Activated CD8-positive, alpha-beta T cell treated with anti-CD3 and anti-CD28 coated beads for 36 hours (primary cell): Measurements from ENCODE around the gene TBL1X. TPM values are rescaled to one million over a fixed set of nuclear protein-coding genes. Genes with fewer than 3 reads are reported as not detected.

Experiments
- ATAC-seq: fragments of 200-7000 bp; cut with Tn5 transposase; one replicate; pipeline ENCODE4 v1.10.0; 2021; ENCODE audit warnings: mild to moderate bottlenecking, moderate library complexity
- CTCF ChIA-PET: fragments of 350-600 bp; sonication (Branson Sonifier 250); formaldehyde crosslinking; loops from one replicate; lab custom pipeline; 2021; ENCODE audit warnings: antibody characterized with exemption; lab: Charles Lee
- POLR2A ChIA-PET: fragments of 350-600 bp; sonication (Branson Sonifier 250); formaldehyde crosslinking; loops from one replicate; lab custom pipeline; 2021; ENCODE audit warnings: antibody characterized with exemption; lab: Charles Lee
- DNase-seq: peaks from one replicate; pipeline ENCODE4 v3.0.0-alpha.2; 2020
- H3K27ac Mint-ChIP-seq: one replicate; pipeline ENCODE4 v1.8.0; 2021; ENCODE audit warnings: mild to moderate bottlenecking, mixed read lengths
- H3K27me3 Mint-ChIP-seq: one replicate; pipeline ENCODE4 v1.8.0; 2021; ENCODE audit warnings: mixed read lengths
- H3K36me3 Mint-ChIP-seq: one replicate; pipeline ENCODE4 v1.8.0; 2021; ENCODE audit warnings: low read depth, mixed read lengths
- H3K4me1 Mint-ChIP-seq: one replicate; pipeline ENCODE4 v1.8.0; 2021; ENCODE audit warnings: low read depth, mixed read lengths
- H3K4me3 Mint-ChIP-seq: one replicate; pipeline ENCODE4 v1.8.0; 2021; ENCODE audit warnings: mild to moderate bottlenecking, moderate library complexity, mixed read lengths
- H3K9me3 Mint-ChIP-seq: one replicate; pipeline ENCODE4 v1.8.0; 2021; ENCODE audit warnings: mixed read lengths
- intact Hi-C: fragments of 100-400 bp; cut with micrococcal nuclease; formaldehyde crosslinking; loops from one replicate; pipeline ENCODE4 v1.10.0; 2022
- total RNA-seq, 2 experiments: library from RNA; stranded (reverse); gene quantifications; one replicate each; pipeline ENCODE4 v1.2.3, GENCODE V29; 2021
- TF ChIP-seq, protein P1 (sequence below): fragments of 200-600 bp; IDR thresholded peaks from one replicate; pipeline ENCODE4 v1.8.0; 2022; ENCODE audit warnings: antibody characterized with exemption, mild to moderate bottlenecking

TBL1X gene
- total RNA-seq, 2 experiments from 2014 or later = 28.9 to 32.0 TPM

DNA sequence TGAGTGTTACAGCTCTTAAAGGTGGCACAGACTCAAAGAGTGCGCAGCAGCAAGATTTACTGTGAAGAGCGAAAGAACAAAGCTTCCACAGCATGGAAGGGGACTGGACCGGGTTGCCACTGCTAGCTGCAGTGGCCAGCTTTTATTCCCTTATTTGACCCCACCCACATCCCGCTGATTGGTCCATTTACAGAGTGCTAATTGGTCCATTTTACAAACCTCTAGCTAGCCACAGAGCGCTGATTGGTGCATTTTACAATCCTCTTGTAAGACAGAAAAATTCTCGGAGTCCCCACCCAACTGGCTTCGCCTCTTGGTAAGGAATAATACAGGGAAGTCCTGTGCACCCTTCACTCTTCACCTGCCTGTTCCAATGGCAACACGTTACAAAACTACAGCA lies 319.5 kb downstream of the TBL1X start:
- ATAC-seq = no peak
- no peaks in the 10 kb centered on the region for H3K4me1 Mint-ChIP-seq
- intact Hi-C loops = no loop called here
- no peak overlapping the region for H3K4me3 Mint-ChIP-seq
- peaks cover 27% of the 10 kb centered on the region for H3K27me3 Mint-ChIP-seq
- H3K36me3 Mint-ChIP-seq = no peaks in the 10 kb centered on the region
- TF ChIP-seq, protein P1, sequence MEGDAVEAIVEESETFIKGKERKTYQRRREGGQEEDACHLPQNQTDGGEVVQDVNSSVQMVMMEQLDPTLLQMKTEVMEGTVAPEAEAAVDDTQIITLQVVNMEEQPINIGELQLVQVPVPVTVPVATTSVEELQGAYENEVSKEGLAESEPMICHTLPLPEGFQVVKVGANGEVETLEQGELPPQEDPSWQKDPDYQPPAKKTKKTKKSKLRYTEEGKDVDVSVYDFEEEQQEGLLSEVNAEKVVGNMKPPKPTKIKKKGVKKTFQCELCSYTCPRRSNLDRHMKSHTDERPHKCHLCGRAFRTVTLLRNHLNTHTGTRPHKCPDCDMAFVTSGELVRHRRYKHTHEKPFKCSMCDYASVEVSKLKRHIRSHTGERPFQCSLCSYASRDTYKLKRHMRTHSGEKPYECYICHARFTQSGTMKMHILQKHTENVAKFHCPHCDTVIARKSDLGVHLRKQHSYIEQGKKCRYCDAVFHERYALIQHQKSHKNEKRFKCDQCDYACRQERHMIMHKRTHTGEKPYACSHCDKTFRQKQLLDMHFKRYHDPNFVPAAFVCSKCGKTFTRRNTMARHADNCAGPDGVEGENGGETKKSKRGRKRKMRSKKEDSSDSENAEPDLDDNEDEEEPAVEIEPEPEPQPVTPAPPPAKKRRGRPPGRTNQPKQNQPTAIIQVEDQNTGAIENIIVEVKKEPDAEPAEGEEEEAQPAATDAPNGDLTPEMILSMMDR = no peak
- ChIA-PET POLR2A (no interaction called here), CTCF (no interaction called here)
- H3K9me3 Mint-ChIP-seq = no peaks in the 10 kb centered on the region
- H3K27ac Mint-ChIP-seq = no peak overlapping the region
- no peak for DNase-seq

DNA sequence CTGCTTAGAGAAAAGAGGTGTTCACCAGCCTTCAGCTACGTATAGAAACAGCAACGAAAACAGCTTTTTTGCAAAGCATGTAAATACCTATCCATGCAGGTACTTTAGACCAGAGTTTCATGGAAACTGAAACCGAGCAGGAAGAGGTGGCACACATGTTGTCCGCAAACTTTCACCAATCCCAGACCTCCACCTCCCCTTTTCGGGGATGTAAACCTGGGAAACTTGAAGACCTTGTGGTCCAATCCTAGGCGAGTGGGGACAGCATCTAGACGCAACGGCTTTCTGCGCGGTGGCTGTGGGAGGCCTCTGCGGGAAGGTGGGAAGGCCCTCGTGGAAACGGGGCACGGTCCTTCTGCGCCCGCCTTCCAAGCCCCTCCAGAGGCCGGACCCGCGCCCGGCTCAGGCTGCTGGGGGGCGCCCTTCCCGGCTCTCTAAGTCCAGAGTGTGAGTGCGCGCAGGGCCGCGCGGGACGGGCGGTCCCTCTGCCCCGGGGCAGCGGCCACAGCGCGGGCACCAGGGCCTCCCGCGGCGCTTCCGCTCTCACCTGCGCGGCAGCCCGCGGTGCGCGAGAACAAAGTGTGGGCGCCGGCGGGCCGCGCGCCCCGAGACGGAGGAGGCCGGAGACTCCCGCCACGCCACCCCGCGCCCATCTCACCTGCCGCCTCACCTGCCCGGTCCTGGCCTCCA lies 320.5 kb downstream of the TBL1X start:
- CTCF ChIA-PET = no interaction called here
- H3K4me3 Mint-ChIP-seq = no peak overlapping the region
- DNase-seq (no peak), ATAC-seq (no peak)
- H3K9me3 Mint-ChIP-seq = no peaks in the 10 kb centered on the region
- H3K27me3 Mint-ChIP-seq = peaks cover 29% of the 10 kb centered on the region
- no peak overlapping the region for H3K27ac Mint-ChIP-seq
- POLR2A ChIA-PET = no interaction called here
- intact Hi-C loops = no loop called here
- TF ChIP-seq, protein P1 = no peak
- no peaks in the 10 kb centered on the region for H3K36me3 Mint-ChIP-seq
- H3K4me1 Mint-ChIP-seq = no peaks in the 10 kb centered on the region

DNA sequence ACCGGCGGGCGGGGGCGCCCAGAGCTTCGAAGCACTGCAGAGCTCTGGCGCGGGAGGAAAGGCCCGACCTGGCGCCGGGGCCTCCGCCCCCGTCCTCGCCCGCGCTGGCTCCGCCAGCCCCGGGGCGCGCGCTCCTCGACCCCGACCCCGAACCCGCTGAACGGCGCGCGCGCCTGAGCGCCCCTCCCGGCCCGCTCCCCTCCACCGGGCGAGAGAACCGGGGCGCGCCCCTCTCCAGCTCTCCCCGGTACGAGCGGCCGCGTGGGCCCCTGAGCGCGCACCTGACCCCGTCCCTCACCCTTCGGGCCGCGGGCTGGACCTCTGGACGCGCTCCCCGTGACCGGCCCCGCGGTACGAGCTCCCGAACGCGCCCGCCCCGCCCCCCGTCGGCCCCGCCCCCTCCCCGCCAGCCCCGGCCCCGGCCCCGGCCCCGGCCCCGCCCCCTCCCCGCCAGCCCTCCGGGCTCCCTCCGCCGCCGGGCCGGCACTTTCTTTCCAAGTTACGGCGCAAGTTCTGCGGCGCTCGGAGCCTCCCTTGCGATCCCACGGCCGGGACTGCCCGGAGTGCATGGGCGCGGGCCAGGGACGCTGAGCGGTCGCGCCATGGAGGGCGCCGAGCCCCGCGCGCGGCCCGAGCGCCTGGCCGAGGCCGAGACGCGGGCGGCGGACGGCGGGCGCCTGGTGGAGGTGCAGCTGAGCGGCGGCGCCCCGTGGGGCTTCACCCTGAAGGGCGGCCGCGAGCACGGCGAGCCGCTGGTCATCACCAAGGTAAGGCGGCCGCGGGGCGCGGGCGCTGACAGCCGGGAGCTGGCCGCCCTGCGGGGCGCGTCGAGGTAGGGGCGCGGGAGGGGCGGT lies 321.3 kb downstream of the TBL1X start, which contains the start of gene SHROOM2:
SHROOM2 (plus strand) TSS at position 486 of the 854 bp plus-strand sequence; CDS start at position 603, 117 bp downstream.
- intact Hi-C loops = no loop called here
- ATAC-seq = peak; percentile 13
- no peak for DNase-seq
- ChIA-PET POLR2A (no interaction called here), CTCF (no interaction called here)
- Mint-ChIP-seq H3K9me3 (no peaks in the 10 kb centered on the region), H3K4me1 (no peaks in the 10 kb centered on the region), H3K27ac (no peak within 1 kb of the TSS), H3K4me3 (peak within 1 kb of the TSS; percentile 29), H3K27me3 (peaks cover 29% of the 10 kb centered on the region), H3K36me3 (no peaks in the 10 kb centered on the region)
- TF ChIP-seq, protein P1 = no peak

DNA sequence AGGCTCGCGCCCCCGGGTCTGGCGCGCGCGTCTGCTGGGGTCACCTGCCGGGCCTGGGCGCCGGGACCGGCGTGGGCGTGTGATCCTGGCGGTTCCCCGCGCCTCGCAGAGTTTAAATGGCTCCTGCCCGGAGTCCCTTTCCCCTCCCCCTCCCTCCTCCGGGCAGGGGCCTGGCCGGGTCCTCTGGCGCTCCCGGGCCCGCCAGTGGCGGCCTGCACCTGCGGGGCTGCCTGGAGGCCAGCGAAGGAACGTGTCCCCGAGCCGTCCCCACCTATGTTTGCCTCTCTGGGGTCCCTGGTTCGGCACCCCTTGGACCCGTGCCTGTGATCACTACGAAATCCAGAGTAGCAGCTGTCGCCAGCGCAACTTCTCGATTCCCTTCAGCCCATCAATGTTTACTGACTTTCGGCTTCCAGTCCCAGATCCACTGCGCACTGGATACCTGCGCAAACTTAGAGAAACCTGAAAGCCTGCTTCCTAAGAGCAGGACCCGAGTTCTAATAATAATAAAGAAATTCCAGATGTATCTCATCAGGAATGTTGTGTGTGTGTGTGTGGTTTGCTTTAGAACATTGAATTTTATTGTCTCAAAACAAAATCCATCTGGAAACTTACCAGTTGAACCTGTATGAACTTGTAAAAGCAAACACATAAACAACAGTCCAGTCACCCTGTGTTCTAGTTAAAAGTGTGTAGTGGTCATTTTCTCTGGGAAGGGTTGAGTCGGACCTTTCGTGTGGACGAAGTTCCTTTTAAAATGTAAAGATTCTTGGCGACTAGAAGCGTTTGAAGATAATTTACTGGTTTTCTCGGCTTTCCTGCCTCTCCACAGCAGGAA lies 322.2 kb downstream of the TBL1X start:
- DNase-seq (no peak), ATAC-seq (no peak)
- CTCF ChIA-PET = no interaction called here

More for the DNA sequence above, 322.2 kb downstream of the TBL1X start:
- Mint-ChIP-seq H3K4me1 (no peaks in the 10 kb centered on the region), H3K9me3 (no peaks in the 10 kb centered on the region), H3K27me3 (peaks cover 29% of the 10 kb centered on the region), H3K27ac (no peak overlapping the region), H3K36me3 (no peaks in the 10 kb centered on the region), H3K4me3 (peak overlapping the region; percentile 29)
- POLR2A ChIA-PET = no interaction called here
- intact Hi-C loops = no loop called here
- TF ChIP-seq, protein P1 = no peak
